CD4-positive, alpha-beta T cell treated with Interleukin-15 for 1 hour (primary cell): ENCODE results near the gene ABCD3.
"Not testable (repeated sequence)": the region's sequence is repeated elsewhere in the genome, so short reads cannot be mapped to it uniquely, and the experiment has no call there.

Experiments used
- DNase-seq: peaks from one replicate; pipeline ENCODE4 v3.0.0-alpha.2; 2020

ABCD3 gene

DNA sequence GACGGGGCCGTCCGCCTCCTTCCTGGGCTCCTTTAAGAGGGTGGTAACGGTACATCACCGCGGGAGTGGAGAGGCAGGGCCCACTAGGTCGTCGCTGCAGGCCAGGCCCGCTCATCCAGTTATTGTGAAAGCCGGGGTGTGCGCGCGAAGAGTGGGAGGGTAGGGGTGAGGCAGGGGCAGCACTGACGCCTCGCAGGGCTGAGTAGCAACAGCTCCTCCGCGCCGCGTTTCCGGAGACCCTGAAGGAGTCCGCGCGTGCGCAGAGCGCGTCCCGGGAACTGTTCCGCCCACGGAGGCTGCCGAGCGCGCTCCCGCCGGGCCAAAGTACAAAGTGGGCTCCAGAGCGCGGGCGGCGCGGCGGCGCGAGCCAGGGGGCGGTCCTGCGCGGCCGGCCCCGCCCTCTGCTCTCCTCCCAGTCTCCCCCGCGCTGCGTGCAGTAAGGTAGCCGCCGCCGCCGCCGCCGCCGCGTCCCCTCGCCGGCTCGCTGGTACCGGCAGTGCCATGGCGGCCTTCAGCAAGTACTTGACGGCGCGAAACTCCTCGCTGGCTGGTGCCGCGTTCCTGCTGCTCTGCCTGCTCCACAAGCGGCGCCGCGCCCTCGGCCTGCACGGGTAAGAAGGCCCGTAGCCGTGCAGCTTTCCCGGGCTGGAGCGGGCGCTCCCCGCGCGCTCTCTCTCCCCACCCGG lies at the start of gene ABCD3:
Gene ABCD3 (plus strand): TSS at position 412 of the 686 bp plus-strand sequence. CDS start 90 bp downstream, at position 502.
- DNase-seq: peak; percentile 98

DNA sequence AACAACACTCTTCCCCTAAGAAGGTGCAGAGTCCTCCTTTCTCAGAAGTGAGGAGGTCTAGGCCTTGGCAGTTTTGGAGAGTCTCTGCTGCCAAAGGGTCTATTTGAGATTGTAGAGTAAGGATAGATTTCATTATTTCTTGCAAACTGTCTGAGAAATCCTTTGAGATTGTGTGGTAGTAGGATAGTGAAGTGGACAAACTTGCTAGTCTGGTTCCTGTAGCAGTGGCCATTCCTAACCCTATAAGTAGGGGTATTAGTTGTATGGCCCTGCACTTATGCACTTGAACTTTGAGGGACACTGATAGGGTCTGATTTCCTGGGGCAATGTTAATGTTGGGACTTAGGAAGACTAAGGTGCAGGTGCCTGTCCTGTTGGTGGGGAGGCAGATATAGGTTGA lies 45.4 kb upstream of the ABCD3 start:
- not testable (repeated sequence) for DNase-seq

DNA sequence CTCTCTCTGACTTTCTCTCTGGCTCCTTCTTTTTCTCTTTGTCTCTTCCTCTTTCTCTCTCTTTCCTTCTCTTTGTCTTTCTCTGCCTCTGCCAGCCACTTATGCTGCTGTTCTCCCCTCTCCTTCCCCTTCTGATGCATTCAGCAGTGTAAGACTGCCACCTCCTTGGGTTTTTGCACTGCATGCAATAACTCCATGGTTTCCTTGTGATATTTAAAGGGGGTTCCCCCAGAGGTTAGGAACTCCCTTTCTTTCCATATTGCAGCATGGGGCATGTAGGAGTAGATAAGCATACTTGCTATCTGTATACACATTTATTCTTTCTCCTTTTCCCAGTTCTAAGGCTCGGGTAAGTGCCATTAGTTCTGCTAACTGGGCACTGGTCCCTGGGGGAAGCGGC lies 44.9 kb upstream of the ABCD3 start:
- not testable (repeated sequence) for DNase-seq

DNA sequence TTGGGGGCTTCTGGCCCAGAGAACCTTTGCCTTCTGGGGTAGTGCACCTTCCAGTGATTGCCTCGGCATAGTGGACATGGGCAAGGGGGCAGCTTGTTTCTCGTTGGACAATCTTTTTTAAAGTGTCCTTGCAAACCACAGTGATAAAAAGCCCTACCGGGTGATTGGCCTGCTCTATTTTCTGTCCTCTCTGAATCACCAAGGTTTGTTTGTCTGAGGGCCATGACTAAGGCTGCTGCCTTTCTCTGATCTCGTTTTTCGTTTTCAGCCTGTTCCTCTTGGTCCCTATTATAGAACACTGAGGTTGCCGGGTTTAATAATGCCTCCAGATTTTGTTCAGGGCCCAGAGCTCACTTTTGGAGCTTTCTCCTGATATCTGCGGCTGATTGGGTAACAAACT lies 42.5 kb upstream of the ABCD3 start:
- not testable (repeated sequence) for DNase-seq

DNA sequence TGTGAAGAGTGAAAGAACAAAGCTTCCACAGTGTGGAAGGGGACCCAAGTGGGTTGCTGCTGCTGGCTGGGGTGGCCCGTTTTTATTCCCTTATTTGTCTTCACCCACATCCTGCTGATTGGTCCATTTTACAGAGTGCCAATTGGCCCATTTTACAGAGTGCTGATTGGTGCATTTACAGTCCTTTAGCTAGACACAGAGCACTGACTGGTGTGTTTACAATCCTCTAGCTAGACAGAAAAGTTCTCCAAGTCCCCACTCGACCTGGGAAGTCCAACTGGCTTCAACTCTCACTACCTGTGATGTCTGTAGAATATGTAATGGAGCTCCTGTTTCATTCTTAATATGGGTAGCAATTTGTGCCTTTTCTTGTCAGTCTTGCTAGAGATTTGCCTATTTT lies 39.7 kb upstream of the ABCD3 start:
- DNase-seq: not testable (repeated sequence)

DNA sequence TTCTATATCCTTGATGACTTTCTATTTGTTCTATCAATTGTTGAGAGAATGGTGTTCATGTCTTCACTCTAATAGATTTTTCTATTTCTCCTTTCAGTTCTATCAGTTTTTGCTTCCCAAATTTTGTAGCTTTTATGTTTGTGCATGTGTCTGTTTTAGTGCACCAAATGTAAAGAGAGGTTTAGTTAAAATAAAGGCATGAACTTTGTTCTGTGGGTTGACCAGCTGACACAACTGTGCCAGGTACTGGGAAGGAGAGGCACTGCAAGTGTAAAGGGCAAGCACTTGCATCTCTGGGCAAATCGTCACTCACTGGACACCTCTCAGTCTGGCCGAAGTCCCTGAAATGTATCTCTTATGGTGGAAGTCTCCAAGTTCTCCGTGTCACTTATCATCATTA lies 38.6 kb upstream of the ABCD3 start:
- DNase-seq: no peak

DNA sequence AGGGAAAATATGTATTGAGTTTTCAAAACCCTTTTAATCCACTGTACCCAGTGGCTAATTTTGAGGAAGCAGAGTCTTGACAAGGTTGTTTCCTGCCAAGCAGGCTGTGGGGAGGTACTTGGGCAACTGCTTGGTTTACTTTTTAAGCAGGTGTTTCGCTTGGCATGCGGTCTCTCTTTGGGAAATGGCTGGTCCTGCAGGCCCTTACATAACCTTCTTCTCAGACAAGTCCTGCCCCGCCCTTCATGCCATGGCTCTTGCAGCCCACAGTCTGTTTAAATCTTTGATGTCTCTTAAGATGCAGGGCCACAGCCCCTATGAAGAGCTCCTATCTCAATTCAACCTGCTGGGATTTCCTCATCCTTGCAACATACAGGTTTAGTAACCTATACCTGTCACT lies 36.0 kb upstream of the ABCD3 start:
- DNase-seq: no peak

DNA sequence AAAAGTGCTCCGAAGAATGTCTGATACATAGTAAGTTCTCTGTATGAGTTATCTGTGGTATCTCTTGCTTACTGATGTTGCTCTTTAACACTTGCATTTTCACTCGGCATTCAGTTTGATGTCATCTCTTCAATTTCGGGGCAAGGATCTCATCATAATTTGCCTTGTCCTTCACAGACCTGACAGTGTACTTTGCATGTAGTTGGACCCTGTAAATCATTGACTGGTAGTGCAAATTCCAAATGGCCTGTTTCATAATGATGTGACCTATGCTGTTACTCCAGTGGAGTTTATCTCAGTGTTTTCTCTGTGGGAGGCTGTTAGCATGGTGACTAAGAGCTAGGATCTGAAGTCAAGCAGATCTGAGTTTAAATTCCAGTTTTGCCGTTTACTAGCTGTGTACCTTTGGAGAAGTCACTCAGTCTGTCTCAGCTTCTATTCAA lies 34.2 kb upstream of the ABCD3 start:
- DNase-seq: no peak

DNA sequence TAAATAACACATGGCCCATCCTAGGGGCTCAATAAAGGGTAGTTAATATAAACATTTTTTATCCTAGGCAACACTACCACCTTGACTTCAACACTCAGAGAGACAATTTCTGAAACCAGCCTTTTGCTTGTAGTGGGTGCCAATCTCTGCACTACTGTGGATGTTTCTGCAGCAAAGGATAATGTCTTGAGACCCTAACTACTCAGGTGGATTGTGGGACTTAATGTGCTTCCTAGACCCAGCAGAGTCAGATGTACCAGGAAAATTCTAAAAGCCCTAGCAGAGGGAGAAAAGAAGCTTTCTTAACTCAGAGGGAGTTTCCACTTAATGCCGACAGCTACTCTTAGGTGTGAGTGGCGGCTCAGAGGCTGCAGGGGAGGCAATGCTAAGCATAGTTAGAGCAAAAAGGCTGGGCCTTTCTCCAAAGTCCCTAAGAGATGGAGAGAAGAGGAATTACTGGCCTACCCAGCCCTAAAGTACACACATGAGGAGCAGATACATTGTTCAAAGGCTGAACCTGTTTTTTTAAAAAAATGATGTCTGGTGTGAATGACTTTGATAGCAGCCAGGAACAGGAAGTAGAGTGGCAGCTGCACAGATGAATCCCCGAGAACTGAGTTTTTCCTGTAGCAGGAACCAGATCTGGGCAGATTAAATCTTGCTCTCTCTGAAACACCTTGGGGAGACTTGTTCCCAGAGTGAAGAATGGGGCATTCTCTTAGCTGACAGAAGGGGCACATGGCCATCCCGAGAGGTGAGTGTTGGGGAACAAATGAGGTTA lies 33.5 kb upstream of the ABCD3 start:
- DNase-seq: no peak

DNA sequence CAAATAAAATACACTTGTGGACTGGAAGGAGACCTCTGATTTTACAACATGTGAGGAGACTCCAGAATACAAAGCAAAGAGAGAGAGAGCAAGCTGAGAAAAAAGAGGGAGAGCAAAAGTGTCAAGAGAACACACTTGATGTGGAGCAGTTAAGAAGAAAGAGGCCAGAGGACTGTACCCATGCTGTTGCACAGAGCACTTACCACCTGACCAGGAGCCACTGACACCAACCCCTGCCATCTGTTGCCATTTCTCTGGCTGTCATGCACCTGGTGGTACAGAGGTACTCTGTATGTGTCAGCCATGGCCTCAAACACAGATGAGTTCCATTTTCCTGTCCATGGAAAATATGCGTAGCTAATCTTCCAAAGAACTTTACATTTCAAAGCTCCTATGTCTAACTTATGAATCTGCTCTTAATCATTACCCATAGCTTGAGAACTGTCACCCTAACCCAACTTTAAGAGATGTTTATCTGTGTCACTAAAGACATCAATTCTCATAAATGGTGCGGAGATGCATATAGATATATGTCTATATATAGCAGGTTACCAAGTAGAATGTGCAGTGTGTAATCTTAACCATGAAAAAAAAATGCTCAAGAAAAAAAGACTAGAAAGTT lies 32.8 kb upstream of the ABCD3 start:
- DNase-seq: no peak

DNA sequence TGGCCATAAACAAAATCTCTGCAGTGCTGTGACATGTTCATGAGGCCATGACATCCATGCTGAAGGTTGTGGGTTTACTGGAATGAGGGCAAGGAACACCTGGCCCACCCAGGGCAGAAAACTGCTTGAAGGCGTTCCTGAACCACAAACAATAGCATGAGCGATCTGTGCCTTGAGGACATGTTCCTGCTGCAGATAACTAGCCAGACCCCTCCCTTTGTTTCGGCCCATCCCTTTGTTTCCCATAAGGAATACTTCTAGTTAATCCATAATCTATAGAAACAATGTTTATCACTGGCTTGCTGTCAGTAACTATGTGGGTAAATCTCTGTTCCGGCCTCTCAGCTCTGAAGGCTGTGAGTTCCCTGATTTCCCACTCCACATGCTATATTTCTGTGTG lies 28.9 kb upstream of the ABCD3 start:
- DNase-seq: no peak

DNA sequence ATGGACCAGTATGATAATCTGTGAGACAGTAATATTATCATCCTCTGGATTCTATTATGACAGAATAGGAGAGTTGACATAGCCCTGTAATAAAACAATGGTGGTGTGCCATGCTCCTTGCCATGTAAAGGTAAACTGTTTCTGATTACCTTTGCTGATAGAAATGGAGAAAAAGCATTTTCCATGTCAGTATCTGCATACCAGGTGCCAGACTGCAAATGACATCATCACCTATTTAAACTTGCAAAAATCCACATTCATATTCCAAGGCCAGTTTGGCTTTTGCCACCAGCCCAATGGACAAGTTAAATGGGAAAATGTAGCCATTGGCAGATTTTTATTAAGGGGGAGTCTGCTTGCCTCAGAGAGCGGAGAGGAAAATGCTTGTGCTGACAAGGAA lies 23.9 kb upstream of the ABCD3 start:
- no peak for DNase-seq

DNA sequence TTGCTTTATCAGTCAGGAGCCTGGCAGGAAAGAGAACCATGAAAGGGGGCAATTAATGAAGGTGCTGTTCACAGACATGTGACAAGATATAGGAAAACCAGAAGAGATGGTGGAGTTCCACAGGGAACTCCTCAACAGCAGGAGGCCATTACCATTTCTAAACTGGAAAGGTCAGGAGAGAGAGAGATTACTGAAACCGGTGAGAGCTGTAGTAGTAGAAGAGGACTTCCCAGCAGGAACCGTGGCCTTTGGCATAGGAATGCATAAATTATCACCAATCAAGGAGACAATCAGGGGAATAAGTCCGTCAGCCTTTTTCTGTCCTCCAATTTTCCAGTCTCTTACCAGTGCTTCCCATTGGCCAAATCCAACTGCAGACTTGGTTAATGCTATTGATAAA lies 23.0 kb upstream of the ABCD3 start:
- DNase-seq: no peak

DNA sequence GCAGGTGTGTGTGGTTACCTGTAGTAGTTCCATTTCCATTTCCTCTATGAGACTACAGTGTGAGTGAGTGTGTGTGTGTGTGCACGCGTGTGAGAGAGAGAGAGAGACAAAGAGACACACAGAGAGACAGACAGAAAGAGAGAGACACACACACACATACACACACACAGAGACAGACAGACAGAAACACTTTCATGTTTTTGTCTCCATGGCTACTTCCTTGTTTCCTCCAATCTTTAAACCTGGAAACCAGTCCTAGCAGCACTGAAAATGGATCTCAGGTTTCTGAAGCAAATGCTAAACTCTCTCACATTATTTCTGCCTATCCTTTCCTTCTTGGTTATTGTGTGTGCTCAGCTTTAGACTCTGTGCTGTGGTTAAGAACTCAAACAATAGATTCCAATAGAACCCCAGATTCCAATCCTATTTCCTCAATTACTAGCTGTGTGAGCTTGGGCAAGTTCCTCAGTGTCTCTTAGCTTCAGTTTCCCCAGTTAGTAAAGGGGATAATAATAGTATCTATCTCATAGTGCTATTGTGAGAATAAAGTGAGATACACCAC lies 22.4 kb upstream of the ABCD3 start:
- DNase-seq: no peak

DNA sequence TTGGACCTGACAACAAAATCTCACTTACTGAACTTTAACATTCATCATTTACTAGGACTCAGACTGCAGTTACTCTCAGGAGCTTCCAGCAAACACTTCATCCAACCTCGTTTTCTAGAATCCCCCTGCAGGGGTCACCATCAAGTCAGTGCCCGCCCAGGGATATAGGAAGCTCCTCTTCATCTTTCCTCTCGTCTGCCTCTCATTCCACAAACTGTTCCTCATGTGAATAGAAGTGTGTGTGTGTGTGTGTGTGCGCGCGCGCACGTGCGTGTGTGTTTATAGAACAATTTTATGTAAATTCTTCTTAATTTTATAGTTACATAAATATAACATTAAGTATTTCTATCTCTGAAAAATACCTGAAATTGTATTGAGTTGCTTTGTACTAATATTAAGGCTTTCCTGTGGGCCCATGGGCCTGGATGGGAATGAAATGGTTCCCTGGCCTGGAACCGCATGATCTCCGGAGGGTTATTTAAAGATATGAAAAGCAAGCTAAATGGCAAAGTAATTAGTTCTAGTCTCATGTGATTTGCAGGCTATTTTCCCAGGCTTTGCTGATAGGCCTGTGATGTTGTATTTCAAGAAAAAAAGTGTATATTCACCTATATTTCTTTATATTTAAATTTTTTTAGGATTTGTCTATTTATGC lies 21.7 kb upstream of the ABCD3 start:
- no peak for DNase-seq

DNA sequence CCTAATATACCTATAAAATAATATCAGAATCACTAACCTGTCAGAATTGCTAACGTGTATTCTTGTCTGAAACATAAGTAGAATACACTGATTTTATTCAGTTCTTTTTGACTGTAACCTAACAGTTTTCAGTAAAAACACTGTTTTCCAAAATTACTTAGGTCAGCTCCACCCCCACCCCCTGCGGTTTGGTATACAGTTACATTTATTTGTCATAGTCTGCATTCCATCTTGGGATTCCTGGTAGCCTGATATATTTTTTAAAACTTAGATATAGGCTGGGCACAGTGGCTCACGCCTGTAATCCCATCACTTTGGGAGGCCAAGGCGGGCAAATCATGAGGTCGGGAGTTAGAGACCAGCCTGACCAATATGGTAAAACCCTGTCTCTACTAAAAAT lies 19.8 kb upstream of the ABCD3 start:
- no peak for DNase-seq

DNA sequence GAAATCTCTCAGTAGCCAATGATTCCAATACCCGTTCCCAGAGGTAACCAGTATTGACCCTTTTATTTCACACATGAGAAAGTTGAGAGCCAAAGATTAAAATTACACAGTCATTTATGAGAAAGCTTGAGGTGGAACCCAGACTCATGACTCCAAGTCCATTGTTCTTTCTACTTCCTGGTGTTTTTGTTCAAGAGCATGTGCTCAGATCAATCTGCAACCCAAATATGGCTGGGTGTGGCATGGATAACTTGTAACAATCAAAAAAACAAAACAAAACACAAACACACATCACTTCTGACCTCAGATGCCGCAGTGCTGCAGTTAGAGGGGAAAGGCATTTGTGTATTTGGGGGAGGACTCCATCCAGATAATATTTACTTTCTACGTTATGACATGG lies 18.7 kb upstream of the ABCD3 start:
- no peak for DNase-seq

DNA sequence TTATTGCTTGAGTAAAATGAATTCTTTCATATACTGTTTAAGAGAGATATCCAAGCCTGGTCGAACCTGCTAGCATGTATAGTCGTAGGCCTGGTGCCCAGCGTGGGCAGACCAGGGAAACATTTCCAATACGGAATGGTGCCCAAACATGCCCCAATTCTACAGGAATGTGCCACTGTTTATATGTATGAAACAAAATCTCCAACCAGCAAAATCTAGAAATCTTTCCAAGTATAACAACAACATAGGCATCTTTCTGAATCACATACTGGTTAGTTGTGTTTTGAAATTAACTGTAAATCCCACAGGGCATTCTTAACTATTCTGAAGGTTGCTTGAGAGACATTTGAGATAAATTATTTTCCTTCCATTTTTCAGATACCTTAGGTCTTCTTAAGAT lies 17.0 kb upstream of the ABCD3 start:
- no peak for DNase-seq

DNA sequence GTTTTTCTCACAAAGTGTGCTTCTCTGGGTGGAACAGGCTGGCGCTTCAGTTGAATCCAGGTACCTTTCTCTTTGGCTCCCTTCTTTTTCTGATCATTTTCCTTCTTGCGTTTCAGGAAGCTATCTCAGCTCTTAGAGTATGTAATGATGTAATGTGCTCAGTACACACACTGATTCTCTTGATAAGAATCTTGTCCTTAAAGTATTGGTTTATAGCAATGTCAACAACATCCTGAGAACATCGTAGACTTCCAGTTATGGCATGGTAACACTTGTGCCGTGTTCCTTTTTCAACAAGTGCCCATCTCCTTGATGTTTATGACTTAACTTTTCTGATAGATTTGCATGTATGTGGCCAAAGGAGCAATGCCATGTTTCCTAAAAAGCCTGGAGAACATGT lies 11.7 kb upstream of the ABCD3 start:
- no peak for DNase-seq

DNA sequence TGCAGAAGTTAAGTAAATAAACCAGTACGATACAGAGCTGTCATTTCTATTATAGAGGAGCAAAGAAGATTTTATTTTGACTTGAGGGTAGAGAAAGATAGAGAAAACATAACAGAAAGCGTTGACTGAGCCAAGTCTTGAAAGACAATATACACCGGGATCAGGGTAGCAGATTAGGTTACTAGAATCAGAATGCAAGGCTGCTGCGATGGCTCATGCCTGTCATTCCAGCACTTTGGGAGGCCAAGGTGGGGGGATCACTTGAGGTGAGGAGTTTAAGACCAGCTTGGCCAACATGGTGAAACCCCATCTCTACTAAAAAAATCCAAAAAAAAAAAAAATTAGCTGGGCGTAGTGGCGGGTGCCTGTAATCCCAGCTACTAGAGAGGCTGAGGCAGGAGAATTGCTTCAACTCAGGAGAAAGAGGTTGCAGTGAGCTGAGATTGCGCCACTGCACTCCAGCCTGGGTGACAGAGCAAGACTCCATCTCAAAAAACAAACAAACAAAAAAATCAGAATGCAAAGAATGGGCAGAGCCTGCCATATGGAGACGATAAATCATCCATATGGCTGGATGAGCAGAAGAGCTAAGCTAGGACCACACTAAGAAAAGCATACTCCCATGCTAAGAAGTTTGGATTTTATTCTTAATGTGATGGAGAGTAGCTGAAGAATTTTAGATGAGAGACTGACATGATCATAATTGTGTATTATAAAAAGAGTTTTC lies 9.9 kb upstream of the ABCD3 start:
- no peak for DNase-seq

DNA sequence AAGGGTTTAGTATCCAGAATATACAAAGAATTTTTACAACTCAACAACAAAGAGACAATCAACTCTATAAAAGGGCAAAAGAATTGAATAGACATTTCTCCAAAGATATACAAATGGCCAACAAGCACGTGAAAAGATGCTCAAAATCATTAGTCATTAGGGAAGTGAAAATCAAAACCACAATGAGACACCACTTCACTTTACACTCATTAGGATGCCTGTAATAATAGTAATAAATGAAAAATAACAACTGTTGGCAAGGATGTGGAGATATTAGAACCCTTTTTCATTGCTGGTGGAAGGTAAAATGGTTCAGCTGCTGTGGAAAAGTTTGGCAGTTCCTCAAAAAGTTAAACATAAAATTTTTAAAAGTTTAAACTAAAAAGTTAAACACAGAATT lies 7.0 kb upstream of the ABCD3 start:
- no peak for DNase-seq

DNA sequence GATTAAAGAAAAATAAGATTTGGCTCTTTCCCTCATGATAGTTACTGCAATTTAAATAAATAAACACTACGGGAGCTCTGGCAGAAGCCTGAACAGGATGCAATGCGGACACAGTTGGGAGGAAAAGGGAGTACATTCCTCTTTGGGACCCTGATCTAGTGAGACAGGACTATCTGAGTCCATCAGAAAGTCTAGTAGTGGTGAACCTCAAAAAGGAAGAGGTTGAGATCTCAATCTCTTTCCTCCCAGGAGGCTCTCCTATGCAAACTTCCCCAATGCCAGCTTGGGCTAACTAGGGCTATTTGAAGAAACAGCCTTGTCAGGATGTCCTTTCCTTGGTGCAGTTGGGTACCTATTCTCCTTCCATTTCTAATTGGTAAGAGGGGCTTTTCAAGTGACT lies 4.9 kb upstream of the ABCD3 start:
- no peak for DNase-seq
